HG02884 (cell line): Measurements from ENCODE around the gene C16orf82.

Source experiments
- ATAC-seq: cut with Tn5 transposase; IDR thresholded peaks from one replicate; pipeline ENCODE4 v1.9.1; 2021; ENCODE audit warnings: mild to moderate bottlenecking, moderate library complexity; ENCODE audit not compliant: unreplicated experiment

Gene C16orf82

DNA sequence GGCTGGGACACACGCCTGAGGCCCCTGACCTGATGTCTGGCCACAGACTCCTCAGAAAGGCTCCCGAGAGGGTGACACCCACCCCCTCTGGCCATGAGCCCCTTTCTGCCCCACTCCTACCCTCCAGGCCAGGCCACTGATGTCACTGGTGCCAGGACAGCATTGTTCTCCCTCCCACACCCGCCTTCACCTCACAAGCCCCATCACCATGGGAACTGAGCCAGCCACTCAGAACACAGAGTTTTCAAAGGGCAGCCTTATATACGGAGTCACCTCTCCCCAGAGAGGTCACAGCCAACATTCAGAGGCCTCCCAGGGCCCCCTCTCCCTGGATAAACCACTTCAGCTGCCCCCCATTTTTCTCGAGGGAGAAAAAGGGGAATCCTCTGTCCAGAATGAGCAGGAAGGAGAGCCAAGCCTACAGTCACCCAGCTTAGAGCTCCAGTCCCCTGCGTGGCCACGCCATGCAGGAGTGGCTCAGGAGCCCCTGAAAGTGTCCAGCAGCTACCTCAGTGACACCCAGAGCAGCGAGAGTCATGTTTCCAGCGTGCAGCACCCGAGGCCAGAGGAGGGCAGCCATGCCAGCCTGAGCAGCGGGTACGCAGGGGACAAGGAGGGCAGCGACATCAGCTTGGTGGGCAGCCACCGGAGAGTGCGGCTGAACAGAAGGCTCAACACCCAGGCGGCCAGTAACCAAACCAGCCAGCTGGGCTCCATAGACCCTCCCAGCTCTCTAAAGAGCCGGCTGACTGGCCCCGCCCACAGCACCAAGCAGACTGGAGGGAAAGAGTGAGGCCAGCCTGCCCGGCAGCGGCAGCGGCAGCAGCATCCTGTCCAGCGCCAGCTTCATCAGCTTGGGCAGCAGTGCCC is at the start of gene C16orf82:
Gene C16orf82 (plus strand): TSS at position 260 of the 870 bp plus-strand sequence.
- no peak for ATAC-seq

- no peak for ATAC-seq
These were observed 46.7 kb upstream of the C16orf82 start for GRCh38 chr16:27020031-27020430.

DNA sequence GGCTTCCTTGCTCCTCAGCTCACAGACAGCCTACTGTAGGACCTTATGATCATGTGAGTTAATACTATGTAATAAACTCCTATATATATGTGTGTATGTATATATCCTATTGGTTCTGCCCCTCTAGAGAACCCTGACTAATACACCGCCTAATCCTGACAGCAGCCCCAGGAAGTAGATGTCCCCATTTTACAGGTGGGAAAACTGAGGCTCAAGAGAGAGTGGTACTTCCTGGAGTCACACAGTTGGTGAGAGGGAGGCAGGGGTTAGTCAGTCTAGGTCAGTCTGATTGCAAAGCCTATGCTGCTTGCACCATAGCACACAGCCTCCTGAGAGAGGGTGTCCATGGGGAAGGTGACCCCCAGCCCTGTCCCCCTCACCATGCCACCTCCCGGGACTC is 42.7 kb upstream of the C16orf82 start:
- ATAC-seq: no peak

GRCh38 chr16:27025581-27025980 is 41.1 kb upstream of the C16orf82 start:
- no peak for ATAC-seq

GRCh38 chr16:27027971-27028370 is 38.8 kb upstream of the C16orf82 start:
- ATAC-seq: no peak

DNA sequence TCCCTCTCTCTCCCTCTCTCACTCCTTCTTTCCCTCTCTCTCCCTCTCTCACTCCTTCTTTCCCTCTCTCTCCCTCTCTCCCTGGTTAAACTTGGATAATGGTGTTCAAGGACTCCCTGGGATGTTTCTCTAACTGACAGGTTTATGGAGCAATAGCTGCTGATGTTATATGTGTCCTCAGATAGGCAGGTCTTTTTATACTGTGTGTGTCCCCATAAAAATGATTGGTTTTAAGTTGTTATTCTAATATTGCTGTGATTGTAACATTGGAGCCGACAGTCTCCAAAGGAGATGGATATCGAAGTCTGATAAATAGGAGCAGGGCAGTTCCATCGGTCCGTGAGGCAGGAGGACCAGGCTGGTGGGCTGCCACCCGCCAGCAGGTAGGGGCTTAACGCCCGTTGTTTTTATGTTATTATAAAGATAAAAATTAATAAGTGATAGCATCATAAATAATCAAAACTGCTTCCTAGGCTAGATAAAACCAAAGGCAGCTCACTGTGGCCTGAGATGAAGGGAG is 38.1 kb upstream of the C16orf82 start:
- ATAC-seq: no peak

- ATAC-seq: no peak
These were observed 37.2 kb upstream of the C16orf82 start for GRCh38 chr16:27029525-27029924.

DNA sequence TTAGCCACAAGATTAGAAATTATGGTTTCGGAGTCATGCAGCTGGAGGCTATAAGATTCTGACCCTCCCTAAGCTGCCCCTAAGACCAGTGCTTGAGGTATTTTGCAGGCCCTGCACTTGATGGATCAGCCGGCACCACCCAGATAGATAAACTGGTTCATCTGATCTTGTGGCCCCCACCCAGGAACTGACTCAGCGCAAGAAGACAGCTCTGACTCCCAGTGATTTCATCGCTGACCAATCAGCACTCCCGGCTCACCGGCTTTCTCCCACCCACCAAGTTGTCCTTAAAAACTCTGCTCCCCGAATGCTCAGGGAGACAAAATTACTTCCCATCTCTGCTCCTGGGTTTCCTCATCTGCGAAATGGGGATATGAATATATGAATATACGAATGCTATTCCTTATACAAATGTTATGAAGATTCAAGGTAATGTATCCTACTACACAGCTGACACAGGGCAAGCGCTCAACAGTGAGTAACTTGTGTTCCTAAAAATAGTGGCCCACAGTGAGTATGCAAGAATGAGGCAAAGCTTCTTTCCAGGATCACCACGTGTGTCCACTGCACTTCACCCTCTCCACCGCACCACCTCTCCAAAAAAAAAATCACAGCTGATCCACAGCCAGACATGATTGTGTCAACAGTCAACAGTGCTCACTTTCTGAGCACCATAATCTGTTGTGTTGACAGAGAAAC is 33.3 kb upstream of the C16orf82 start:
- no peak for ATAC-seq

DNA sequence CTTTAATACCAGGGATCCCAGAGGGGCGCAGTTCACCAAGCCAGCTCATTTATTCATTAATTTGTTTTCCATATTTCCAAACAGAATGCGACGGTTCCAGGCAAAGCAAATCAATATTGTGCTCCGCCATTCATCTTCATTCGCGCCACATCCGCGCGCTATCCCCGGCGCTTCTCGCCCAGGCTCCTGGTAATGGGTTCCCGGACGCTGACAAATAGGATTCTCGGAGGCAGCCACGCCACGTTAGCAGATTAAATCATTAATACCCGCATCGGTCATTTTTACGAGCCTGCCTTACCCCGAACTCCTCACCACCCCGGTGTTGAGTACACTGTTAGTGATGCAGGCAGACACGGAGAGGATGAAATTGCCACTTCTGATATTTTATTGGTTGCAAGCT is 26.0 kb upstream of the C16orf82 start:
- no peak for ATAC-seq

- ATAC-seq: no peak
These were observed 19.7 kb upstream of the C16orf82 start for GRCh38 chr16:27046958-27047518.

DNA sequence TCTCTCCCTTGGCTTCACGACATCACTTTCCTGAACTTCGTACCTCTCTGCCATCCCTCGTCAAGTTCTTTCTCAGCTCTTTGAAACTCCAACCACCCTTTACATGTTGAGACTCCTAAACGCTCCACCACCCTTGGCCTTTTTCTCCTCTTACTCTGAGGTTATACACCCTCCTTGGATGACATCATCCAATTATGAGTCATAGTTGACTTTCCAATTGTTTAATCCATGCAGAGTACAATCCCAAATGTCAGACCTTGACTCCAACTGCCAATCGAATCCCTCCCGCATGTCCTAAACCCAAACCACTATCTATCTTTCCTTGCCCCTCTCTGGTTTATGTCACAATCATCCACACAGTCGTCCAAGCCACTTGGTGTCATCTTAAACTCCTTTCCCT is 18.4 kb upstream of the C16orf82 start:
- no peak for ATAC-seq

GRCh38 chr16:27049117-27049516 is 17.6 kb upstream of the C16orf82 start:
- no peak for ATAC-seq

GRCh38 chr16:27052007-27052406 is 14.7 kb upstream of the C16orf82 start:
- ATAC-seq: no peak

GRCh38 chr16:27053996-27054395 is 12.7 kb upstream of the C16orf82 start:
- no peak for ATAC-seq

DNA sequence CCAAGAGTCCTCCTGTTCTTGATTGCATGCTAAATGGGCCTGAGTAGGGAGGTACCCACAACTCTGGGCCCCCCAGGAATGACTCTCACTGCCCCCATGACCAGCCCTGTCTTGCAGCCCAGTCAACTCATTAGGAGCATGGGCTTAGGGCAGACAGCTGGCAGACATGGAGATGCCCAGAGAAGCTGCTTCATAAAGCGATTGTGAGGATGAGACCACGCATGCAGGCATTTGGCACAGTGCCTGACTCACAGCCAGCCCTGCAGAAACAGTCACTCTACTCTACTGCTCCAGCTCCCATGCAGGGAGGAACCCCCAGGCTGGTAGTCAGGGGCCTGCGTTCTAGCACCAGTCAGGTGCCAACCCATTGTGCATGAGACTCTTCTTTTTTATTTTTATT is 8.4 kb upstream of the C16orf82 start:
- no peak for ATAC-seq

DNA sequence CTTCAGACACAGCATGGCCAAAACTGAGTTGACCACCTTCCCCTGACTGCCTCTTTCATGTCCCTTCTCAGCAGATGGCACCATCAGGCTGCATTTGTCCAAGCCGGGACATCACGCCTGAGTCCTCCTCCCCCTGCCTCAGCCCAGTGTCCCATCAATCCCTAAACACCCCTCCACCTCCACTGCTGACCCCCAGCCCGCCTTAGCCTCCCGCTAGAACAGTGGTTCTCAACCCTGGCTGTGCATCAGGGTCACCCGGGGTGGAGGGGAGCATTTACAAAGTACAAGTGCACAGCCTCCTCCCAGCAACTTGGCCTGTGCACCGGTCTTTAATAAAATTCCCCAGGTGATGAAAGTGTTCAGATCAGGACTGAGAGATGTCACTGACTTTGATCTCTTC is 4.0 kb downstream of the C16orf82 start:
- no peak for ATAC-seq

DNA sequence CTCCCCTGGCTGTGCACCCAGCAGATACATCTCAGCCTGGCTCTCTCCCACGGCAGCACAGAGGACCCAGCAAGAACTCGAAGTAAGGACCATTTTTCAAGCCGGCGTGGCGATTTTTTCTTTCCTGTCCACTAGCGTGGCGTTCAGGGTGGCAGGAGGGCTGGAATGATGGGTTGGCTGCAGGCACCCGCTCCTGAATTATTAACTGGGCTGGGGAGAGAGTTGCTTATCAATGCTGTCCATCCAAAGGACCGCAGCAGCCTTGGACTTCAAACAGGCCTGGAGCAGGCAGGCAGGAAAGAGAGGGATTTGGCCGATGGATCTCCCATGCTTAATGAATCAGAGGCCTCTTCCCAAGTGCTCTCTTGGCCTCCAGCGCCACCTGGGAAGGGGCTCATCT is 7.0 kb downstream of the C16orf82 start:
- ATAC-seq: no peak

DNA sequence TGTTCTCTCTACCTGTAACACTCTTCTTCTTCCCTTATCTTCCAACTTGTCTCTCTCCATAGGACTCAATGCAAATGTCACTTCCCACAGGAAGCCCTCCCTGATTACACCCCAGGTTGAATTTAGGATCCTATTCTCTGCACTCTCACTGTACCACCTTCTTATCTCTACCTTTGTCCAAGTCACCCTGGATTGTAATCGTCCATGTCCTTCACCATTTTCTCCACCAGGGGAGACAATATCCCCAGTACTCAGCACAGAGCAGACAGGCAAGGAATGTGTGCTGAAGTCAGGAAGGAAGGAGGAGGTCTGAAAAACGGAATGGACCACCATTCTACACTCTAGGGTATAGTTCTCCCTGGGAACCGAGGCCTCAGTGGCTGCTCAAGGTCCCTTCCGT is 14.2 kb downstream of the C16orf82 start:
- ATAC-seq: no peak

GRCh38 chr16:27083861-27084261 is 17.1 kb downstream of the C16orf82 start:
- ATAC-seq: no peak

DNA sequence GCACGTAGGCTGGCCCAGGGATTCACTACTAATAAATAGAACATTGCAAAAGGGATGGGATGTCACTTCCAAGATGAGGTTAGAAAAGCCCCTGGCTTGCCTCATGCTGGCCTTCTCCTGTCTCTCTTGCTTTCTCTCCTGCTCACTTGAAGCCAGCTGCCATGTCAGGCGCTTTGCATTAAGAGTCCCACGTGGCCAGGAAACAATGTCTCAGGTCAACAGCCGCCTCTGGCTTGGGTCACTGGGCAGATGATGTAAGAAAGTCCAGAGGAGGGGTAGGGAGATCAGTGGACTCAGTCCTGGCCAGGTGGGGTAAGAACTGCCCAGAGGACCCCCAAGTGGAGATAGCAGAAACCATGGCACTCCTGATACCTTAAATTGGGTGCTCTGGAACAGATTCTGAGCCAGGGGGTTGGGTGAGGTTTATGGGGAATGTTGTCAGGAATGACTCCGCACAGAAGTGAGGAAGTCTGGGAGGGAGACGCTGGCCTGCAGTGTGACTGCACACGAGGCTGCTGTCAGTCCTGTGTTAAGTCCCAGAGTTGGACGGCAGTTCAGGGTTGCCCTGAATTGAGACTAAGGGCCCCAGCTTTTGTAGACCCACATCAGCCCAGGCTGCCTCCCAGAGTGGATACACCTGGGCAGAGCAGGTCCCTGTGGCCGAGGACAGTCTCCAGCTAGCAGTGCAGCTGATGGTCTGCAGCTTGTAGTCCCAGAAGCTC is 17.7 kb downstream of the C16orf82 start:
- no peak for ATAC-seq

GRCh38 chr16:27085182-27085581 is 18.5 kb downstream of the C16orf82 start:
- ATAC-seq: no peak
